HG02571 (cell line): Measurements from ENCODE around the gene SSH2.

Experiments
- ATAC-seq: cut with Tn5 transposase; IDR thresholded peaks from one replicate; pipeline ENCODE4 v1.9.1; 2021; ENCODE audit warnings: mild to moderate bottlenecking, moderate library complexity; ENCODE audit not compliant: unreplicated experiment

SSH2 gene

GRCh38 chr17:29614349-29615047, 315.5 kb downstream of the SSH2 start:
- ATAC-seq = no peak

GRCh38 chr17:29613856-29614255, 316.2 kb downstream of the SSH2 start:
- ATAC-seq = no peak

- ATAC-seq = no peak
Measured at GRCh38 chr17:29613352-29613837, 316.6 kb downstream of the SSH2 start.

GRCh38 chr17:29612404-29613280, 317.4 kb downstream of the SSH2 start:
- ATAC-seq = no peak

- ATAC-seq = no peak
Measured at GRCh38 chr17:29612094-29612403, 318.0 kb downstream of the SSH2 start.

GRCh38 chr17:29611351-29612093, 318.5 kb downstream of the SSH2 start:
- no peak for ATAC-seq

- no peak for ATAC-seq
Measured at GRCh38 chr17:29610395-29610794, 319.6 kb downstream of the SSH2 start.

GRCh38 chr17:29608986-29609385, 321.0 kb downstream of the SSH2 start:
- no peak for ATAC-seq

- no peak for ATAC-seq
Measured at GRCh38 chr17:29607557-29608195, 322.4 kb downstream of the SSH2 start.

- no peak for ATAC-seq
Measured at GRCh38 chr17:29603109-29603674, 326.8 kb downstream of the SSH2 start.

GRCh38 chr17:29597361-29598172, 332.5 kb downstream of the SSH2 start:
- ATAC-seq = no peak

- ATAC-seq = no peak
Measured at GRCh38 chr17:29596811-29597210, 333.2 kb downstream of the SSH2 start.

GRCh38 chr17:29595943-29596774, 333.9 kb downstream of the SSH2 start:
- ATAC-seq = no peak

- no peak for ATAC-seq
Measured at GRCh38 chr17:29595107-29595942, 334.7 kb downstream of the SSH2 start.

GRCh38 chr17:29594519-29595090, 335.4 kb downstream of the SSH2 start:
- no peak for ATAC-seq

GRCh38 chr17:29593591-29594518, 336.2 kb downstream of the SSH2 start:
- ATAC-seq = no peak
